Kidney (tissue), 14 donors: ENCODE data around the gene ARL6IP1. TPM values are rescaled to one million over a fixed set of nuclear protein-coding genes. Genes with fewer than 3 reads are reported as not detected.

ENCODE experiments used
- DNase-seq, 5 donors: peaks; one replicate each; pipeline ENCODE4 v3.0.0-alpha.2; 2013 to 2020
- FAIRE-seq: peaks from 2 replicates; lab custom pipeline; 2012; peaks lifted over from hg19 to GRCh38; lab: Jason Lieb, UNC
- H3K27ac ChIP-seq, 2 donors: one replicate each; pipeline ENCODE4 v1.7.0; 2013; ENCODE audit warnings: low read depth in 2 of 2, low read length in 2 of 2, inconsistent platforms in 1 of 2
- H3K27me3 ChIP-seq: one replicate; pipeline ENCODE4 v1.7.1; 2013; ENCODE audit warnings: low read length, inconsistent platforms; ENCODE audit not compliant: control insufficient read depth, insufficient read depth
- H3K36me3 ChIP-seq, 3 donors: one replicate each; pipeline versions ENCODE4 v1.7.0 to v1.7.1; 2013; ENCODE audit warnings: low read length in 3 of 3, control low read depth in 1 of 3, inconsistent platforms in 1 of 3; ENCODE audit not compliant: insufficient read depth in 3 of 3, control insufficient read depth in 2 of 3
- H3K4me1 ChIP-seq, 3 donors: one replicate each; pipeline versions ENCODE4 v1.7.0 to v1.7.1; 2013; ENCODE audit warnings: low read length in 3 of 3, inconsistent platforms in 1 of 3, low read depth in 1 of 3; ENCODE audit not compliant: control insufficient read depth in 2 of 3, insufficient read depth in 2 of 3
- H3K4me3 ChIP-seq, 3 donors: one replicate each; pipeline versions ENCODE4 v1.7.0 to v1.8.1; 2013; ENCODE audit warnings: low read length in 3 of 3, control low read depth in 1 of 3, inconsistent platforms in 1 of 3
- H3K9ac ChIP-seq, 3 donors: one replicate each; pipeline versions ENCODE4 v1.7.0 to v1.7.1; 2013; ENCODE audit warnings: low read length in 3 of 3, control low read depth in 1 of 3, inconsistent platforms in 1 of 3
- H3K9me3 ChIP-seq, 3 donors: one replicate each; pipeline versions ENCODE4 v1.7.0 to v1.7.1; 2013; ENCODE audit warnings: low read length in 3 of 3, control low read depth in 1 of 3, inconsistent platforms in 1 of 3; ENCODE audit not compliant: control insufficient read depth in 2 of 3, insufficient read depth in 1 of 3
- intact Hi-C: fragments of 100-400 bp; cut with DNase I; formaldehyde crosslinking; loops from one replicate; pipeline ENCODE4 v1.11.1; 2022
- polyA plus RNA-seq: library from polyadenylated mRNA; stranded (reverse); fragments of 350-450 nt; fragmentation: Illumina TruSeq; extraction: RNeasy Lipid Tissue Mini Kit (QIAGEN cat#74804); gene quantifications from one replicate; pipeline ENCODE4 v1.2.3, GENCODE V29; 2014; ENCODE audit warnings: low read depth, low replicate concordance; ENCODE audit not compliant: insufficient read depth
- total RNA-seq: library from RNA; stranded (reverse); fragmentation: NEBNext Ultra II Directional; extraction: Animal tissue kit (Norgen Biotek cat#: 25700); gene quantifications from one replicate; pipeline ENCODE4 v1.2.1, GENCODE V29; 2021
- TF ChIP-seq, protein P1 (sequence below): IDR thresholded peaks from 3 replicates; pipeline ENCODE4 v1.5.1; 2012; ENCODE audit warnings: mild to moderate bottlenecking, moderate library complexity, borderline replicate concordance; ENCODE audit not compliant: insufficient read depth; ENCODE audit errors: extremely low read depth
- donor health status: control.
- donor health status: control.
- donor health status: control.
- donor health status: control.
- donor health status: control.
- donor health status: DM: yes; HTN: yes; CAD: no.
- donor health status: Normal renal cell carcinoma (clear cell type).

Gene ARL6IP1
- total and polyA plus RNA-seq, 2 donors from 2014 or later = 99.5 to 107 TPM

DNA sequence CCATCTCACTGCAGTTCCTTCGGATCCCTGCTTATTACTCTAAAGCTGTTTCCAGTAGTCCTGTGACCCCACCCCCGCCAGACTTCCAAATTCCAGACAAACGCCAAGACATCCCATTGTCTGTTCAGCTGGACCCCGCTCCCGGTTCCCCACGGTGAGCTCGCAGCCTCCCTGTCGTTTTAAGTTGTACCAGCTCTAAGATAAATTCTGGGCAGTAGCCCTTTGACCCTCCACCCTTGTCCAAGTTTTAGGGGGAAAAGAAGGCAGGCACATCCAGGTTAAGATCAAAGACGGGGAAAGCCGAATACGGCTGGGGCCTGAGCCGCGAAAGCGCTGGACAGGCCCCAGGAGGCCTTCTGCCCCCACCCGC is 589 bp downstream of the ARL6IP1 start:
- no peak for FAIRE-seq
- Histone ChIP-seq H3K4me1 (peaks cover 0 to 17% (median 7%) of the 10 kb centered on the region in 3 donors), H3K36me3 (peaks cover 0 to 2% (median under 1%) of the 10 kb centered on the region in 3 donors), H3K4me3 (peak overlapping the region; percentile 78 to 92 (median 88)), H3K9ac (peak overlapping the region; percentile 80 to 87 (median 86)), H3K27ac (peak overlapping the region; percentile 86 to 95), H3K27me3 (no peaks in the 10 kb centered on the region), H3K9me3 (no peaks in the 10 kb centered on the region)
- DNase-seq = peak in 2 of 5 donors; percentile 23 to 47
- TF ChIP-seq, protein P1, sequence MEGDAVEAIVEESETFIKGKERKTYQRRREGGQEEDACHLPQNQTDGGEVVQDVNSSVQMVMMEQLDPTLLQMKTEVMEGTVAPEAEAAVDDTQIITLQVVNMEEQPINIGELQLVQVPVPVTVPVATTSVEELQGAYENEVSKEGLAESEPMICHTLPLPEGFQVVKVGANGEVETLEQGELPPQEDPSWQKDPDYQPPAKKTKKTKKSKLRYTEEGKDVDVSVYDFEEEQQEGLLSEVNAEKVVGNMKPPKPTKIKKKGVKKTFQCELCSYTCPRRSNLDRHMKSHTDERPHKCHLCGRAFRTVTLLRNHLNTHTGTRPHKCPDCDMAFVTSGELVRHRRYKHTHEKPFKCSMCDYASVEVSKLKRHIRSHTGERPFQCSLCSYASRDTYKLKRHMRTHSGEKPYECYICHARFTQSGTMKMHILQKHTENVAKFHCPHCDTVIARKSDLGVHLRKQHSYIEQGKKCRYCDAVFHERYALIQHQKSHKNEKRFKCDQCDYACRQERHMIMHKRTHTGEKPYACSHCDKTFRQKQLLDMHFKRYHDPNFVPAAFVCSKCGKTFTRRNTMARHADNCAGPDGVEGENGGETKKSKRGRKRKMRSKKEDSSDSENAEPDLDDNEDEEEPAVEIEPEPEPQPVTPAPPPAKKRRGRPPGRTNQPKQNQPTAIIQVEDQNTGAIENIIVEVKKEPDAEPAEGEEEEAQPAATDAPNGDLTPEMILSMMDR = no peak
- intact Hi-C loops = no loop called here

DNA sequence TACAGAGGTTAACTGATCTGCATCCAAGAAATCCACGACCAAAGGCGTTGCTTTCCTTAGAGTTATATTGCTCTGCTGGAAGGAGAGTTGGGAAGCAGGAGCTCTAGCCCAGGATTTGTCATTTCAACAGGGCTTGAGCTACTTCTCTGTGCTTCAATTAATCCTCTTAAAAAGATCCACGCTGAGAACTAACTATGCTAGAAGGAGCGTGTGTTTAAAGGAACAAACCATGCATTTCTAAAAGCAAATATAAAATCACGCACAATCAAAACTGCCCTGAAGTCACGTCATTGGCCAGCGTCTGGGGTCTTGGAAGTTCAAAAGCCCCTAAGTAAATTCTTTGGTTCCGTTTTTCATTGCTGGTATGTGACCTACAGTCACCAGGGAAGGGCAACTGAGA is 1.1 kb downstream of the ARL6IP1 start:
- Histone ChIP-seq H3K9me3 (no peaks in the 10 kb centered on the region), H3K27ac (peak overlapping the region in 1 of 2 donors; percentile 95), H3K36me3 (peaks cover 3 to 7% (median 4%) of the 10 kb centered on the region in 3 donors), H3K4me1 (peaks cover 0 to 17% (median 7%) of the 10 kb centered on the region in 3 donors), H3K27me3 (no peaks in the 10 kb centered on the region), H3K4me3 (peak overlapping the region; percentile 78 to 92 (median 88)), H3K9ac (peak overlapping the region; percentile 80 to 87 (median 86))
- DNase-seq (peak in 2 of 5 donors; percentile 10 to 41), FAIRE-seq (no peak)
- TF ChIP-seq, protein P1 = no peak
- intact Hi-C loops = no loop called here

DNA sequence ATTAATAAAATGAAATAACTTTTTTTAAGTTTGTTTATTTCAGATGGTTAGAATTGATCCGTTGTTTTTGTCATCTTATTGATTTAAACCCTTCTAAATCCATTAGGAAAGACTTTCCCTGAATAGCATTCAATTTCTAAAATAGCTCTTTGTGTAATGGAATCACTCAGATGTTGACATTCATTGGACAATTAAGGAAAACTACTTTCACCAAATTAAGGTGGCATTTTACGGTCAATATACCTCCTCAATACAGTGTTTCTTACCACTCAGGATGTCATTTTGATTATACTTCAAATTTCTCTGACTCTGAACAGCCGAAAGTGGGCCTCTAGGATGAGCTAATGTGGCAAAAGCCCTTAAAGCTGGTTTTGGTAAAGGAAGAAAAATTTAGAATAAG is 1.8 kb downstream of the ARL6IP1 start:
- H3K9me3 ChIP-seq = no peaks in the 10 kb centered on the region
- H3K27me3 ChIP-seq = no peaks in the 10 kb centered on the region
- FAIRE-seq = no peak
- peaks cover 0 to 17% (median 7%) of the 10 kb centered on the region in 3 donors for H3K4me1 ChIP-seq
- H3K36me3 ChIP-seq = peaks cover 3 to 9% (median 4%) of the 10 kb centered on the region in 3 donors
- DNase-seq = no peak
- intact Hi-C loops = no loop called here
- TF ChIP-seq, protein P1 = no peak
- H3K4me3 ChIP-seq = peak overlapping the region in 1 of 3 donors; percentile 92
- H3K9ac ChIP-seq = peak overlapping the region in 1 of 3 donors; percentile 86
- no peak overlapping the region for H3K27ac ChIP-seq

DNA sequence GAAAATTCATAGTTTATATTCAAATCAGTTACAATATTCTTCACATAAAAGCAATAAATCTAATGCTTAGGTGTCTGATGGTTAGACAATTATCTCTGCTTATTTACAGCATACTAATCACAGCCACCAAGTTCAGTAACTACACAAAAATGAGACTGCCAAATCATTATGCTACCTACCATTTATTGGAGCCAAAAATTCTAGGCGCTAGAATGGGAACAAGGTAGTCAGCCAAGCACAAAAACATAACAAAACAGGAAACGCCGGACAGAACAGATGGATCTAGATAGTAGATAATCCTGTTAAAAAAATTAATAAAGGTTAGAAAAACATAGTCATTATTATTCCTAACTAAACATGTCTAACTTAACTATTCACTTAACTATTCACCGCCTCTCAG is 3.6 kb downstream of the ARL6IP1 start:
- peaks cover 0 to 13% (median 7%) of the 10 kb centered on the region in 3 donors for H3K4me1 ChIP-seq
- H3K9ac ChIP-seq = no peak overlapping the region
- TF ChIP-seq, protein P1 = no peak
- H3K27ac ChIP-seq = no peak overlapping the region
- H3K9me3 ChIP-seq = no peaks in the 10 kb centered on the region
- FAIRE-seq (no peak), DNase-seq (no peak)
- no peak overlapping the region for H3K4me3 ChIP-seq
- intact Hi-C loops = no loop called here
- peaks cover 6 to 21% (median 10%) of the 10 kb centered on the region in 3 donors for H3K36me3 ChIP-seq
- H3K27me3 ChIP-seq = no peaks in the 10 kb centered on the region
